Rectal smooth muscle tissue (tissue), 1 donor: ENCODE results near the gene CRIP3.

ENCODE experiments used
- H3K27ac ChIP-seq: one replicate; pipeline ENCODE4 v1.7.0; 2013; ENCODE audit warnings: low read depth, low read length, inconsistent platforms
- H3K27me3 ChIP-seq: one replicate; pipeline ENCODE4 v1.7.0; 2013; ENCODE audit warnings: low read length; ENCODE audit not compliant: control insufficient read depth, insufficient read depth
- H3K36me3 ChIP-seq: one replicate; pipeline ENCODE4 v1.7.0; 2013; ENCODE audit warnings: low read length; ENCODE audit not compliant: control insufficient read depth, insufficient read depth
- H3K4me1 ChIP-seq: one replicate; pipeline ENCODE4 v1.7.0; 2013; ENCODE audit warnings: low read length; ENCODE audit not compliant: control insufficient read depth, insufficient read depth
- H3K4me3 ChIP-seq: one replicate; pipeline ENCODE4 v1.7.0; 2013; ENCODE audit warnings: low read length
- H3K9ac ChIP-seq: one replicate; pipeline ENCODE4 v1.7.0; 2013; ENCODE audit warnings: low read length

Gene CRIP3

GRCh38 chr6:43283514-43283901 lies 25.1 kb downstream of the CRIP3 start:
- no peak overlapping the region for H3K4me3 ChIP-seq
- no peaks in the 10 kb centered on the region for H3K36me3 ChIP-seq
- H3K27me3 ChIP-seq: peaks cover 3% of the 10 kb centered on the region
- H3K27ac ChIP-seq: no peak overlapping the region
- H3K9ac ChIP-seq: no peak overlapping the region
- peaks cover 2% of the 10 kb centered on the region for H3K4me1 ChIP-seq

DNA sequence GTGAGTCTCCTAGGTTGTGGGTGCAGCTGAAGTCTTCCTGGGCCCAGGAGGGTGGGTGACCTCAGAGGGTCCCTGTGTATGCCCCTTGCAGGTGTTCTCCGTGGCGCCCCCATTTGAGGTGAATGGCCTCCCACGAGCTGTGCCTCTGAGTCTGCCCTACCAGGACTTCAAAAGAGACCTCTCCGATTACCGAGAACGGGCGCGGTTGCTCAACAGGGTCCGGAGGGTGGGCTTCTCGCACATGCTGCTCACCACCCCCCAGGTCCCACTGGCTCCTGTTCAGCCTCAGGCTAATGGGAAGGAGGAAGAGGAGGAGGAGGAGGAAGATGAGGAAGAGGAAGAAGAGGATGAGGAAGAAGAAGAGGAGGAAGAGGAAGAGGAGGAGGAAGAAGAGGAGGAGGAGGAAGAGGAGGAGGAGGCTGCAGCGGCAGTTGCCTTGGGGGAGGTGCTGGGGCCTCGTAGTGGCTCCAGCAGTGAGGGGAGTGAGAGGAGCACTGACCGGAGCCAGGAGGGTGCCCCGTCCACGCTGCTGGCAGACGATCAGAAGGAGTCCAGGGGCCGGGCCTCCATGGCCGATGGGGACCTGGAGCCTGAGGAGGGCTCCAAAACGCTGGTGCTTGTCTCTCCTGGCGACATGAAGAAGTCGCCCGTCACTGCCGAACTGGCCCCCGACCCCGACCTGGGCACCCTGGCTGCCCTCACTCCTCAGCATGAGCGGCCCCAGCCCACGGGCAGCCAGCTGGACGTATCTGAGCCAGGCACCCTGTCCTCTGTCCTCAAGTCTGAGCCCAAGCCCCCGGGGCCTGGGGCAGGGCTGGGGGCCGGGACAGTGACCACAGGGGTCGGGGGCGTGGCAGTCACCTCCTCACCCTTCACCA lies 25.8 kb downstream of the CRIP3 start:
- Histone ChIP-seq H3K27ac (no peak overlapping the region), H3K4me1 (peaks cover 5% of the 10 kb centered on the region), H3K27me3 (peaks cover 3% of the 10 kb centered on the region), H3K36me3 (no peaks in the 10 kb centered on the region), H3K4me3 (no peak overlapping the region), H3K9ac (no peak overlapping the region)

DNA sequence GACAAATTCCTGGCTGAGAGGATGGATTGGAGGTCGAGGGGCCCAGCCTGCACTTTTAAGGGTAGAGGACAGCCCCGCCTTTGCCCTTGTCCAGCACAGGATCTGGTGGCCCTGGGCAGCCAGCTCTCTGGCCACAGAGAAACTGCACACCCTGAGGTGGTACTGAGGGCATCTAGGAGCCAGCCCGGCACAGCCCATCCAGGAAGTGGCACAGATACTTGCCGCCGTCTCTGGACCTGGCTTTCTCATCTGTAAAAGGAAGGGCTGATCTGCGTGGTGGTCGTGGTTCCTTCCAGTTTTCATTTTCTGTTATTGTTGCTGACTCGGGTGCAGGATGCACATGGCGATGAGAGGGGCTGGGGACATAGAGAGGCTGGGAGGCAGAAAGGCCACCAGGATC lies 26.6 kb downstream of the CRIP3 start:
- no peak overlapping the region for H3K9ac ChIP-seq
- peaks cover 5% of the 10 kb centered on the region for H3K4me1 ChIP-seq
- peaks cover 3% of the 10 kb centered on the region for H3K27me3 ChIP-seq
- no peak overlapping the region for H3K27ac ChIP-seq
- H3K36me3 ChIP-seq: no peaks in the 10 kb centered on the region
- H3K4me3 ChIP-seq: no peak overlapping the region

DNA sequence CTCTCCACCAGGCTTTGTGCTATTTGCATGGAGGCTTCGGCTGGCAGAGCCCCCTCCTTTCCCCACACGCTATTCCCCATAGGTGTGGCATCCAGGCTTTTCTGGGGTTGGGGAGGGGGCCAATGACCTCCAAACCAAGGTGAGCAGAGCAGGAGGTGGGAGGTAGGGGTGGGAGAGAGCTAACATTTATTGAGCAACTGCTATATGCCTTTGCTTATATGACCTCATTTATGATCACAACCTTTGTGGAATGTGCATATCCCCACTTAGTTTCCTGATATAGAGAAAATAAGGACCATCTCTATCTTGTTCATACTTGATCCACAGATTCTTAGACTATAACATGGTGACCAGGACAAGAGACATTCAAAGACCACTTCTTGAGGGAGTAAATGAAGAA lies 28.4 kb downstream of the CRIP3 start:
- H3K27me3 ChIP-seq: peaks cover 3% of the 10 kb centered on the region

GRCh38 chr6:43278524-43279078 lies 30.0 kb downstream of the CRIP3 start:
- H3K27ac ChIP-seq: peak overlapping the region; percentile 63

More for the DNA sequence above, 28.4 kb downstream of the CRIP3 start:
- Histone ChIP-seq H3K27ac (no peak overlapping the region), H3K4me3 (no peak overlapping the region), H3K9ac (no peak overlapping the region), H3K4me1 (peaks cover 5% of the 10 kb centered on the region), H3K36me3 (no peaks in the 10 kb centered on the region)

DNA sequence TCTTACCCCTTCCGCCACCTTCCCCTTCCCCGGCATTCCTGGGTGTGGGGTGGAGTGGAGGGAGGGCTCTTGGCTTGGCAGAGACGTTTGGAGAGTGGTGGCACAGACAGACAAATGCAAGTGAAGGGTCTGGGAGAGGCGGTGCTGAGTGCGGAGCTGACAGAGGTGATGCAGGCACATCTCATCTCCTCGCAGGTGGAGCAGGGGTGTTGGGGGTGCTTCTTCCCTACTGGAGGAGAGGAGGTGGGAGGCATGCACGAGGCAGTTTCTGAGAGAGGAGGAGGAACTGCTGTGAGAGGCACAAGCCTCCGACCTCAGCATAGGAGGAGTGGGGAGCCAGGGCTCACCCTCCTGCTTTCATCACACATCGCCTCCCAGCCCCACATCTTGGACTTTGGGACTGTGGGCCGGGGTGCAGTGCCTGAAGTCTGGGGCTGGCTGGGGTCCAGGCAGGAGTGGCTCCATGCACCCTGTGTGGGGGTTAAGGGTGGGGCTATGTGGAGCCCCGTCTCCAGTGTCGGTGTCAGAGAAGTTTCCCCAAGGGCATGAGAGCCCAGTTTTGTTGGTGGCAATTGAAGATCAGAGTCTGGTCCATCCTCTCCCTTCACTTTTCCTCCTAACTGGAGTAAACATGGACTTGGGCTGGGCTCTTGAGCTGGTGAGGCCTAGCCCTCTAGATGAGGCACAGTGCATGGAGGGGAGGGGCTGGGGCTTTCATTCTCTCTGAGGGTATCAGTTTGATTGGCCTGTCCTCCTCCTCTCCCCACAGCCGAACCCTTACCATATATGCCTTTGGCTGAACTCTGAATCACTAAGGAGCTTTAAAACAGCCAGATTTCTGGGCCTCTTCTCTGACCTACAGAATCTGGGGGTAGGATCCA lies 30.7 kb downstream of the CRIP3 start:
- H3K27me3 ChIP-seq: peaks cover 3% of the 10 kb centered on the region
- H3K27ac ChIP-seq: peak overlapping the region; percentile 63
- no peaks in the 10 kb centered on the region for H3K36me3 ChIP-seq
- peaks cover 5% of the 10 kb centered on the region for H3K4me1 ChIP-seq
- H3K9ac ChIP-seq: no peak overlapping the region
- H3K4me3 ChIP-seq: no peak overlapping the region

More at GRCh38 chr6:43278524-43279078, 30.0 kb downstream of the CRIP3 start:
- H3K4me3 ChIP-seq: peak overlapping the region; percentile 39
- peaks cover 3% of the 10 kb centered on the region for H3K27me3 ChIP-seq
- H3K36me3 ChIP-seq: no peaks in the 10 kb centered on the region
- peaks cover 5% of the 10 kb centered on the region for H3K4me1 ChIP-seq
- no peak overlapping the region for H3K9ac ChIP-seq

- Histone ChIP-seq H3K27ac (no peak overlapping the region), H3K27me3 (peaks cover 3% of the 10 kb centered on the region), H3K36me3 (no peaks in the 10 kb centered on the region), H3K9ac (no peak overlapping the region), H3K4me3 (no peak overlapping the region), H3K4me1 (peaks cover 5% of the 10 kb centered on the region)
Measured at GRCh38 chr6:43277306-43277642, 31.4 kb downstream of the CRIP3 start.

GRCh38 chr6:43276577-43277305 lies 31.9 kb downstream of the CRIP3 start:
- no peak overlapping the region for H3K27ac ChIP-seq
- H3K36me3 ChIP-seq: no peaks in the 10 kb centered on the region
- peak overlapping the region; percentile 22 for H3K9ac ChIP-seq
- peak overlapping the region; percentile 19 for H3K4me3 ChIP-seq
- H3K4me1 ChIP-seq: peaks cover 5% of the 10 kb centered on the region
- no peaks in the 10 kb centered on the region for H3K27me3 ChIP-seq

GRCh38 chr6:43275801-43276576 lies 32.6 kb downstream of the CRIP3 start:
- peaks cover 5% of the 10 kb centered on the region for H3K4me1 ChIP-seq
- H3K27ac ChIP-seq: no peak overlapping the region
- H3K36me3 ChIP-seq: no peaks in the 10 kb centered on the region
- H3K27me3 ChIP-seq: no peaks in the 10 kb centered on the region
- H3K4me3 ChIP-seq: peak overlapping the region; percentile 40
- H3K9ac ChIP-seq: peak overlapping the region; percentile 22

DNA sequence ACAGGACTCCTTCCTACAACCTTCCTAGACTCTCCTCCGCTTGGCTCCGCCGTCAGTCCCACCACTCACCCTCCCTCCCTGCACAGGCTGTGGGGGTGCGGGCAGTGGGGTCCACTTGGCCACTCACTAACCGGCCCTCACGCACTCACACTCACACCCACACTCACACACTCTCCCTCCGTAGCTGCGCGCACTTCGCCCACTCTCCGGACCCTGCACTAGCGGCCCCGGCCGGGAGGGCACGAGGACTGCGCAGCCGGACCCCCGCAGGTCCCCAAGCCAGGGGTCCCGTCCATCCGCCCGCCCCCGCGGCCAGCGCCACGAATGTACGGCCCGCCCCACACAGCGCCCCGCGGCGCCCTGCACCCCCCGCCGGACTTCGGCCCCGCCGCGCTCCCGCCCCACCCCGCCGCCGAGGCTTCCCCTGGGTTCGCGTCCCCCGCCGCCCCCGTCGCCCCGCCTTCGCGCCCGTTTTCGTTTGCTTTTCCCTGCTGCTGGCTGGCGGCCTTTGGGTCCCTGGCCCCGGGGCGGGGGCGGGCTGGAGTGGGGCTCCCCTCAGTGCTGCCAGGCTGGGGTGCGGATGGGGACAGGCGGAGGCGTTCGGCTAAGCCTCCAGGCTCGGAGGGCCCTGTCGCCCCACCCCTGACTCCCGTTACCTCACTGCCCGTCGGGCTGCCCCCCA lies 33.6 kb downstream of the CRIP3 start:
- no peak overlapping the region for H3K9ac ChIP-seq
- no peaks in the 10 kb centered on the region for H3K36me3 ChIP-seq
- no peak overlapping the region for H3K27ac ChIP-seq
- no peaks in the 10 kb centered on the region for H3K27me3 ChIP-seq
- peak overlapping the region; percentile 53 for H3K4me3 ChIP-seq
- peaks cover 5% of the 10 kb centered on the region for H3K4me1 ChIP-seq
